ENCODE measurements around the gene DICER1.

DICER1 gene

GRCh38 chr14:95095996-95096395 is 61.3 kb downstream of the DICER1 start:
- in situ Hi-C loops (cut with MboI; ENCODE audit: low sequenced_read_pairs) = no loop called here

GRCh38 chr14:95092723-95093122 is 64.6 kb downstream of the DICER1 start:
- in situ Hi-C loops (cut with MboI; ENCODE audit: low sequenced_read_pairs) = no loop called here

- in situ Hi-C loops (cut with MboI; ENCODE audit: low sequenced_read_pairs) = no loop called here
These were observed 65.7 kb downstream of the DICER1 start for GRCh38 chr14:95091581-95091980.

GRCh38 chr14:95088665-95089064 is 68.7 kb downstream of the DICER1 start:
- in situ Hi-C loops (cut with MboI; ENCODE audit: low sequenced_read_pairs) = no loop called here

- in situ Hi-C loops (cut with MboI; ENCODE audit: low sequenced_read_pairs) = no loop called here
These were observed 69.7 kb downstream of the DICER1 start for GRCh38 chr14:95087619-95088018.

- in situ Hi-C loops (cut with MboI; ENCODE audit: low sequenced_read_pairs) = no loop called here
These were observed 72.0 kb downstream of the DICER1 start for GRCh38 chr14:95085321-95085720.

GRCh38 chr14:95078867-95079266 is 78.5 kb downstream of the DICER1 start:
- in situ Hi-C loops (cut with MboI; ENCODE audit: low sequenced_read_pairs) = no loop called here

GRCh38 chr14:95077345-95077744 is 80.0 kb downstream of the DICER1 start:
- in situ Hi-C loops (cut with MboI; ENCODE audit: low sequenced_read_pairs) = no loop called here

GRCh38 chr14:95075789-95076188 is 81.5 kb downstream of the DICER1 start:
- in situ Hi-C loops (cut with MboI; ENCODE audit: low sequenced_read_pairs) = no loop called here

GRCh38 chr14:95073947-95074346 is 83.4 kb downstream of the DICER1 start:
- in situ Hi-C loops (cut with MboI; ENCODE audit: low sequenced_read_pairs) = no loop called here

- in situ Hi-C loops (cut with MboI; ENCODE audit: low sequenced_read_pairs) = no loop called here
These were observed 84.9 kb downstream of the DICER1 start for GRCh38 chr14:95072310-95072905.

GRCh38 chr14:95071649-95072280 is 85.6 kb downstream of the DICER1 start:
- in situ Hi-C loops (cut with MboI; ENCODE audit: low sequenced_read_pairs) = no loop called here

GRCh38 chr14:95070748-95071435 is 86.4 kb downstream of the DICER1 start:
- in situ Hi-C loops (cut with MboI; ENCODE audit: low sequenced_read_pairs) = no loop called here

GRCh38 chr14:95069547-95069946 is 87.8 kb downstream of the DICER1 start:
- in situ Hi-C loops (cut with MboI; ENCODE audit: low sequenced_read_pairs) = no loop called here

- in situ Hi-C loops (cut with MboI; ENCODE audit: low sequenced_read_pairs) = no loop called here
These were observed 88.3 kb downstream of the DICER1 start for GRCh38 chr14:95069018-95069417.

- in situ Hi-C loops (cut with MboI; ENCODE audit: low sequenced_read_pairs) = no loop called here
These were observed 88.8 kb downstream of the DICER1 start for GRCh38 chr14:95068521-95068920.

- in situ Hi-C loops (cut with MboI; ENCODE audit: low sequenced_read_pairs) = no loop called here
These were observed 89.2 kb downstream of the DICER1 start for GRCh38 chr14:95068080-95068479.

- in situ Hi-C loops (cut with MboI; ENCODE audit: low sequenced_read_pairs) = no loop called here
These were observed 89.8 kb downstream of the DICER1 start for GRCh38 chr14:95067526-95067925.

GRCh38 chr14:95066427-95066986 is 90.8 kb downstream of the DICER1 start:
- in situ Hi-C loops (cut with MboI; ENCODE audit: low sequenced_read_pairs) = no loop called here

GRCh38 chr14:95065411-95065810 is 91.9 kb downstream of the DICER1 start:
- in situ Hi-C loops (cut with MboI; ENCODE audit: low sequenced_read_pairs) = no loop called here

GRCh38 chr14:95064734-95065133 is 92.6 kb downstream of the DICER1 start:
- in situ Hi-C loops (cut with MboI; ENCODE audit: low sequenced_read_pairs) = no loop called here

GRCh38 chr14:95064256-95064655 is 93.1 kb downstream of the DICER1 start:
- in situ Hi-C loops (cut with MboI; ENCODE audit: low sequenced_read_pairs) = no loop called here

All from HL-60/S4 treated with retinoic acid at 250 ng/mL for 4 days and 3 days (cell line).